Measurements from ENCODE around the gene COL4A1. TPM values are rescaled to one million over a fixed set of nuclear protein-coding genes. Genes with fewer than 3 reads are reported as not detected.

COL4A1 gene
- total and polyA plus RNA-seq, 2 experiments from 2014 or later: 184 to 519 TPM

GRCh38 chr13:110177790-110178189 is 129.2 kb downstream of the COL4A1 start:
- no peak for DNase-seq
- no peaks in the 10 kb centered on the region for H4K20me1 ChIP-seq (ENCODE audit: insufficient read depth)
- peaks cover 23% of the 10 kb centered on the region for H3K36me3 ChIP-seq (ENCODE audit: low read depth)
- no peaks in the 10 kb centered on the region for H3K9me2 ChIP-seq (ENCODE audit: insufficient read depth)
- H3K27ac ChIP-seq: no peak overlapping the region
- no peak overlapping the region for H3K4me2 ChIP-seq (ENCODE audit: unreplicated experiment)
- H3K79me2 ChIP-seq (ENCODE audit: insufficient read depth): no peaks in the 10 kb centered on the region
- no peaks in the 10 kb centered on the region for H3K4me1 ChIP-seq (ENCODE audit: insufficient read depth)
- in situ Hi-C loops (cut with MboI): no loop called here
- H3K4me3 ChIP-seq: no peak overlapping the region
- no peak overlapping the region for H2AFZ ChIP-seq
- no peaks in the 10 kb centered on the region for H3F3A ChIP-seq (ENCODE audit: insufficient read depth)
- TF ChIP-seq EZH2phosphoT487 (IDR thresholded peaks at IDR 0.05; ENCODE audit: insufficient read depth, low read depth): no peak
- no peak for TF ChIP-seq EZH2 (IDR thresholded peaks at IDR 0.05; ENCODE audit: insufficient read depth, poor library complexity, severe bottlenecking)
- no peak overlapping the region for H3K9ac ChIP-seq
- no peaks in the 10 kb centered on the region for H3K9me3 ChIP-seq (ENCODE audit: low read depth)
- WGBS, 2 experiments (ENCODE audit: low coverage in 1 of 2, low lambda C conversion rate in 2 of 2, missing lambda C conversion rate in 2 of 2): 69 to 74% methylated on average over 8 of the region's 8 CpGs
- no peaks in the 10 kb centered on the region for H3K27me3 ChIP-seq (replicated peaks; ENCODE audit: insufficient read depth)

DNA sequence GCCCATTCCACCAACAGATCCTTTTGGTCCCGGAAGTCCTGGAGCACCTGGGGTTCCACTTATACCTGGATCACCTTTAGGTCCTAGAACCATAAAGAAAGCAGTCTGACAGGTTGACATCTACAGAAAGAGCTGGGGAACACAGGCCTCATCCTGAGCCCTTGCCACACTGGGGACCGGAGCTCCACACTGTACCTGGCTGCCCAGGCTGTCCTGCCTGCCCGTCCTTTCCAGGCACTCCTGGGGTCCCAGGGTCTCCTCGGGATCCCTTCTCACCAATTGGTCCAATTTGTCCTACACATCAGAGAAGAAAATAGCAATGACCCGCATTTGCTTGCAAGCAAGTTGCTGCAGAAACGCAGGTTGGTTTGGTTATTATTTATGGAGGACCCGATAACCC is 130.5 kb downstream of the COL4A1 start:
- in situ Hi-C loops (cut with MboI): no loop called here
- Histone ChIP-seq H3K27me3 (replicated peaks; ENCODE audit: insufficient read depth) (no peaks in the 10 kb centered on the region), H3K79me2 (ENCODE audit: insufficient read depth) (no peaks in the 10 kb centered on the region), H2AFZ (no peak overlapping the region), H3K4me2 (ENCODE audit: unreplicated experiment) (no peak overlapping the region), H3K9ac (no peak overlapping the region), H3K4me3 (no peak overlapping the region), H3K9me2 (ENCODE audit: insufficient read depth) (no peaks in the 10 kb centered on the region), H3K9me3 (ENCODE audit: low read depth) (no peaks in the 10 kb centered on the region), H3K27ac (no peak overlapping the region), H3F3A (ENCODE audit: insufficient read depth) (no peaks in the 10 kb centered on the region), H4K20me1 (ENCODE audit: insufficient read depth) (no peaks in the 10 kb centered on the region), H3K36me3 (ENCODE audit: low read depth) (peaks cover 27% of the 10 kb centered on the region), H3K4me1 (ENCODE audit: insufficient read depth) (no peaks in the 10 kb centered on the region)
- TF ChIP-seq EZH2 (IDR thresholded peaks at IDR 0.05; ENCODE audit: insufficient read depth, poor library complexity, severe bottlenecking) (no peak), EZH2phosphoT487 (IDR thresholded peaks at IDR 0.05; ENCODE audit: insufficient read depth, low read depth) (no peak)
- no peak for DNase-seq
- WGBS, 2 experiments (ENCODE audit: low coverage in 1 of 2, low lambda C conversion rate in 2 of 2, missing lambda C conversion rate in 2 of 2): 84 to 88% methylated on average over 7 of the region's 7 CpGs

DNA sequence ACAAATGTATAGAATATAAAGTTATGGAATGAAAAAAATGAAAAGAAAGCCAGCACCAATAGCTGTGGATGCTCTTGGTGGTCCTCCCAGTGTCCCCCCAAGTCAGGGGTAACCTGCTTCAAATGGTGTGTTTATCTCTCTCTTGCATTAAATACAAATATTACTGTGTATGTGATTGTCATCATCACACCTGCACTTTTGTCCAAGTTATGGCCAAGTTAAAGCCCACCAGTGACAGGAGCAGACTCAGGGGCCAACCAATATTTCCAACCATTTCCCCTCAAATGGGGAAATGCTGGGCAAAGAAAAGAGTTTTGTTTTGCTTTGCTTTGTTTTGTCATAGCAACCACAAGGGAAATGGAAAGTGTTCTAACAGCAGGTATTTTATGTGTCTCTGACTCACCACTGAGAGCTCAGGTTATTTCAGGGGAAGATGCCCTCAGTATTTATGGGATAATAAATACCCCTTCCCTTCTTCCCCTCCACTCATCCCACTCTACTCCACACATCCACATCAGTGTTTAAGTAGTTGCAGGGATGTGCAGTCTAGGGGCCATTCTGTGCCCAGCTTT is 133.6 kb downstream of the COL4A1 start:
- no peak overlapping the region for H3K27ac ChIP-seq
- H4K20me1 ChIP-seq (ENCODE audit: insufficient read depth): no peaks in the 10 kb centered on the region
- no peak overlapping the region for H3K4me3 ChIP-seq
- no peak overlapping the region for H3K4me2 ChIP-seq (ENCODE audit: unreplicated experiment)
- no peaks in the 10 kb centered on the region for H3K9me2 ChIP-seq (ENCODE audit: insufficient read depth)
- H2AFZ ChIP-seq: no peak overlapping the region
- H3F3A ChIP-seq (ENCODE audit: insufficient read depth): no peaks in the 10 kb centered on the region
- H3K27me3 ChIP-seq (replicated peaks; ENCODE audit: insufficient read depth): no peaks in the 10 kb centered on the region
- no peak overlapping the region for H3K9ac ChIP-seq
- peak; percentile 18 for DNase-seq
- no peaks in the 10 kb centered on the region for H3K4me1 ChIP-seq (ENCODE audit: insufficient read depth)
- no peaks in the 10 kb centered on the region for H3K9me3 ChIP-seq (ENCODE audit: low read depth)
- H3K36me3 ChIP-seq (ENCODE audit: low read depth): peaks cover 27% of the 10 kb centered on the region
- in situ Hi-C loops (cut with MboI): no loop called here
- TF ChIP-seq EZH2 (IDR thresholded peaks at IDR 0.05; ENCODE audit: insufficient read depth, poor library complexity, severe bottlenecking) (no peak), EZH2phosphoT487 (IDR thresholded peaks at IDR 0.05; ENCODE audit: insufficient read depth, low read depth) (no peak)
- no peaks in the 10 kb centered on the region for H3K79me2 ChIP-seq (ENCODE audit: insufficient read depth)

- Histone ChIP-seq H3K27ac (no peak overlapping the region), H3K4me1 (ENCODE audit: insufficient read depth) (no peaks in the 10 kb centered on the region), H3F3A (ENCODE audit: insufficient read depth) (no peaks in the 10 kb centered on the region), H3K36me3 (ENCODE audit: low read depth) (peaks cover 29% of the 10 kb centered on the region), H2AFZ (no peak overlapping the region), H3K4me2 (ENCODE audit: unreplicated experiment) (no peak overlapping the region), H3K27me3 (replicated peaks; ENCODE audit: insufficient read depth) (no peaks in the 10 kb centered on the region), H3K9me2 (ENCODE audit: insufficient read depth) (no peaks in the 10 kb centered on the region), H3K9me3 (ENCODE audit: low read depth) (no peaks in the 10 kb centered on the region), H3K9ac (no peak overlapping the region), H4K20me1 (ENCODE audit: insufficient read depth) (no peaks in the 10 kb centered on the region), H3K79me2 (ENCODE audit: insufficient read depth) (no peaks in the 10 kb centered on the region), H3K4me3 (no peak overlapping the region)
- 52 to 54% methylated on average over 9 of the region's 9 CpGs for WGBS, 2 experiments (ENCODE audit: low coverage in 1 of 2, low lambda C conversion rate in 2 of 2, missing lambda C conversion rate in 2 of 2)
- DNase-seq: no peak
- in situ Hi-C loops (cut with MboI): no loop called here
- TF ChIP-seq EZH2phosphoT487 (IDR thresholded peaks at IDR 0.05; ENCODE audit: insufficient read depth, low read depth): no peak
- no peak for TF ChIP-seq EZH2 (IDR thresholded peaks at IDR 0.05; ENCODE audit: insufficient read depth, poor library complexity, severe bottlenecking)
These were observed 136.1 kb downstream of the COL4A1 start for GRCh38 chr13:110170882-110171281.

Data from GM23248 (cell line).